Keratinocyte (primary cell): ENCODE results near the gene TNC.

Experiments
- CTCF ChIP-seq, 3 experiments: IDR thresholded peaks in 1 of 3; conservative IDR thresholded peaks in 1 of 3; optimal IDR thresholded peaks in 1 of 3; 2 replicates in 2 of 3; 3 replicates in 1 of 3; pipeline versions ENCODE3 to v1.5.1; 2011; ENCODE audit warnings: low read length in 3 of 3, mild to moderate bottlenecking in 3 of 3, moderate library complexity in 2 of 3, control low read depth in 1 of 3, inconsistent platforms in 1 of 3; ENCODE audit not compliant: insufficient read depth in 2 of 3; ENCODE audit errors: extremely low read depth in 1 of 3
- EZH2 ChIP-seq: IDR thresholded peaks from one replicate; pipeline ENCODE4 v1.6.1; 2012; ENCODE audit warnings: inconsistent platforms, mild to moderate bottlenecking, low read length, moderate library complexity

DNA sequence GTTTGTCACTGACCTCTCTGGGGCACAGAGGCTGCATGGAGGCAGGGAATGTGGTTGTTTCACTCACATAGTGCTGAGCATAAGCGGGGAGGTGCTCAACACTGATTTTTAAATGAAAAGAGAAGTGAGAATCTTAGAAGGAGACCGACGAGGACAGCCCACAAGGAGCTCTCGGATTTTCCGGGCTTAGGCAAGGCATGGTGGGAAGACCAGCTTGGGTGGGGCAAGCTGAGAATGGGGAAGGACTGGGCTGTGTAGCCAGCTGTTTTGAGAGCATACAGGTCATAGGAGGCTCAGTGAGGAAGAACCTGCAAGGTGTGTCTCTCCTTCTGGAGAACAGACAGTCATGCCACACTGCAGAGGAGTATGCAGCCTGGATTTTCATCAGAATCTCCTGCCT lies 101.6 kb downstream of the TNC start:
- TF ChIP-seq CTCF (optimal IDR thresholded peaks at IDR 0.05 in 1 of 3, IDR thresholded peaks at IDR 0.05 in 1 of 3, conservative IDR thresholded peaks at IDR 0.05 in 1 of 3; ENCODE audit: extremely low read depth in 1 of 3, insufficient read depth in 2 of 3, low read length in 3 of 3) (no peak), EZH2 (no peak)
